GM12891 (cell line): ENCODE data around the gene SHC1.

Experiments
- POLR2A ChIP-seq: IDR thresholded peaks from 2 replicates; pipeline ENCODE4 v1.6.1; 2011; ENCODE audit warnings: low read depth, low read length, control low read depth
- TAF1 ChIP-seq: IDR thresholded peaks from 2 replicates; pipeline ENCODE4 v1.6.1; 2011; ENCODE audit warnings: low read depth, low read length, control low read depth

DNA sequence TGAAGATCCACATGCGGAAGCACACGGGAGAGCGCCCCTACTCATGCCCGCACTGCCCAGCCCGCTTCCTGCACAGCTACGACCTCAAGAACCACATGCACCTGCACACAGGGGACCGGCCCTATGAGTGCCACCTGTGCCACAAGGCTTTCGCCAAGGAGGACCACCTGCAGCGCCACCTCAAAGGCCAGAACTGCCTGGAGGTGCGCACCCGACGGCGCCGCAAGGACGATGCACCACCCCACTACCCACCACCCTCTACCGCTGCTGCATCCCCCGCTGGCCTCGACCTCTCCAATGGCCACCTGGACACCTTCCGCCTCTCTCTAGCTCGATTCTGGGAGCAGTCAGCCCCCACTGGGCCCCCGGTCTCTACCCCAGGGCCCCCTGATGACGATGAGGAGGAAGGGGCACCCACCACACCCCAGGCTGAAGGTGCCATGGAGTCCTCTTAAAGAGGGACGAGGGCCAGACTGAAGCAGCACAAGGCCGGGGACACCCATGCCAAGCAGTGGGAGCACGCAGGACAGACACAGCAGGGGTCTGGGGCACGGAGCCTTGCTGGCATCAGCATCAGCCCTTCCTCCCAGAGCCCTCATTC lies 45.8 kb upstream of the SHC1 start:
- TF ChIP-seq POLR2A (no peak), TAF1 (no peak)
